K562 (cell line): ENCODE results near the gene NUP43. TPM values are rescaled to one million over a fixed set of nuclear protein-coding genes. Genes with fewer than 3 reads are reported as not detected.

ENCODE experiments used
- CHD2 ChIP-seq: IDR thresholded peaks from 2 replicates; pipeline ENCODE4 v1.6.1; 2011; ENCODE audit warnings: low read depth, low read length
- EP300 ChIP-seq: IDR thresholded peaks from 2 replicates; pipeline ENCODE4 v1.6.1; 2012; ENCODE audit warnings: low read length, improper control_type of control experiment
- FOSL1 ChIP-seq: fragments of 200-800 bp; sonication (Bioruptor generic); conservative IDR thresholded peaks from 2 replicates; pipeline ENCODE4 v1.6.1; 2016; ENCODE audit warnings: missing genetic modification characterization, missing compliant biosample characterization
- FOXA3 ChIP-seq, 2 experiments: fragments of 450-650 bp in 1 of 2; sonication (generic) in 1 of 2; formaldehyde crosslinking; IDR thresholded peaks in 1 of 2; conservative IDR thresholded peaks in 1 of 2; 2 replicates each; pipeline versions ENCODE4 v1.4.0 to v1.8.0; 2020 to 2022; ENCODE audit warnings: mild to moderate bottlenecking in 2 of 2, missing genetic modification reagents in 1 of 2
- HLTF ChIP-seq: fragments of 450-650 bp; IDR thresholded peaks from 2 replicates; pipeline ENCODE4 v1.6.1; 2016
- NR1H2 ChIP-seq: sonication (generic); formaldehyde crosslinking; IDR thresholded peaks from 2 replicates; pipeline ENCODE4 v1.4.0; 2020; ENCODE audit warnings: mild to moderate bottlenecking, missing genetic modification reagents
- POLR2B ChIP-seq: fragments of 450-650 bp; IDR thresholded peaks from 2 replicates; pipeline ENCODE4 v1.6.1; 2018; ENCODE audit warnings: low read depth; ENCODE audit not compliant: partially characterized antibody
- SAFB ChIP-seq: fragments of 200-400 bp; formaldehyde crosslinking; IDR thresholded peaks from 2 replicates; pipeline ENCODE4 v1.6.1; 2017; ENCODE audit warnings: low read depth, low read length, borderline replicate concordance
- TRIM28 ChIP-seq: fragments of 450-650 bp; IDR thresholded peaks from 2 replicates; pipeline ENCODE4 v1.6.1; 2017
- YY1 ChIP-seq, 3 experiments: IDR thresholded peaks; 2 replicates each; pipeline ENCODE4 v1.6.1; 2011; ENCODE audit warnings: low read length in 2 of 3, mild to moderate bottlenecking in 2 of 3, moderate library complexity in 2 of 3, borderline replicate concordance in 1 of 3, control low read depth in 1 of 3, low read depth in 1 of 3; ENCODE audit not compliant: insufficient read depth in 3 of 3, insufficient replicate concordance in 2 of 3, control insufficient read depth in 1 of 3, insufficient read length in 1 of 3; ENCODE audit errors: extremely low read depth in 1 of 3
- polyA plus RNA-seq, 8 experiments: library from polyadenylated mRNA; depleted of rRNA in 4 of 8; stranded (reverse) in 5 of 8; unstranded in 3 of 8; fragments of >200 nt; fragmentation: Nextera tagmentation in 2 of 8; fragmentation: Illumina TruSeq in 1 of 8; extraction: Ambion mirVana in 2 of 8; extraction: Trizol in 1 of 8; gene quantifications; 2 replicates each; pipeline versions ENCODE4 v1.2.1 to v1.2.3, GENCODE V29; 2011 to 2014; ENCODE audit warnings: inconsistent platforms in 1 of 8, missing spikeins in 1 of 8
- total RNA-seq, 7 experiments: library from RNA; depleted of rRNA in 6 of 7; stranded (reverse); fragments of >200 nt in 6 of 7; fragmentation: Illumina TruSeq in 2 of 7; extraction: Trizol in 2 of 7; gene quantifications; 2 replicates each; pipeline versions ENCODE4 v1.2.1 to v1.2.3, GENCODE V29; 2011 to 2021; ENCODE audit warnings: low replicate concordance in 1 of 7
- TF ChIP-seq, protein P1 (sequence below), 2 experiments: fragments of 450-650 bp; IDR thresholded peaks; 2 replicates each; pipeline ENCODE4 v1.6.1; 2016; ENCODE audit warnings: mild to moderate bottlenecking in 2 of 2, borderline replicate concordance in 1 of 2, low read depth in 1 of 2, moderate library complexity in 1 of 2
- TF ChIP-seq, protein P2 (sequence below): sonication (generic); formaldehyde crosslinking; IDR thresholded peaks from 2 replicates; pipeline ENCODE4 v1.8.1; 2023; ENCODE audit warnings: mild to moderate bottlenecking, missing genetic modification reagents
- TF ChIP-seq, protein P3 (sequence below): fragments of 150-350 bp; conservative IDR thresholded peaks from 2 replicates; pipeline ENCODE4 v1.6.1; 2014; ENCODE audit warnings: low read length

NUP43 gene
- total and polyA plus RNA-seq, 9 of the 15 experiments (the other 6 are each of a cell fraction or from before 2014, with no cell fraction given), result 28.9 to 136 (median 67.4) TPM

- TF ChIP-seq, protein P1, sequence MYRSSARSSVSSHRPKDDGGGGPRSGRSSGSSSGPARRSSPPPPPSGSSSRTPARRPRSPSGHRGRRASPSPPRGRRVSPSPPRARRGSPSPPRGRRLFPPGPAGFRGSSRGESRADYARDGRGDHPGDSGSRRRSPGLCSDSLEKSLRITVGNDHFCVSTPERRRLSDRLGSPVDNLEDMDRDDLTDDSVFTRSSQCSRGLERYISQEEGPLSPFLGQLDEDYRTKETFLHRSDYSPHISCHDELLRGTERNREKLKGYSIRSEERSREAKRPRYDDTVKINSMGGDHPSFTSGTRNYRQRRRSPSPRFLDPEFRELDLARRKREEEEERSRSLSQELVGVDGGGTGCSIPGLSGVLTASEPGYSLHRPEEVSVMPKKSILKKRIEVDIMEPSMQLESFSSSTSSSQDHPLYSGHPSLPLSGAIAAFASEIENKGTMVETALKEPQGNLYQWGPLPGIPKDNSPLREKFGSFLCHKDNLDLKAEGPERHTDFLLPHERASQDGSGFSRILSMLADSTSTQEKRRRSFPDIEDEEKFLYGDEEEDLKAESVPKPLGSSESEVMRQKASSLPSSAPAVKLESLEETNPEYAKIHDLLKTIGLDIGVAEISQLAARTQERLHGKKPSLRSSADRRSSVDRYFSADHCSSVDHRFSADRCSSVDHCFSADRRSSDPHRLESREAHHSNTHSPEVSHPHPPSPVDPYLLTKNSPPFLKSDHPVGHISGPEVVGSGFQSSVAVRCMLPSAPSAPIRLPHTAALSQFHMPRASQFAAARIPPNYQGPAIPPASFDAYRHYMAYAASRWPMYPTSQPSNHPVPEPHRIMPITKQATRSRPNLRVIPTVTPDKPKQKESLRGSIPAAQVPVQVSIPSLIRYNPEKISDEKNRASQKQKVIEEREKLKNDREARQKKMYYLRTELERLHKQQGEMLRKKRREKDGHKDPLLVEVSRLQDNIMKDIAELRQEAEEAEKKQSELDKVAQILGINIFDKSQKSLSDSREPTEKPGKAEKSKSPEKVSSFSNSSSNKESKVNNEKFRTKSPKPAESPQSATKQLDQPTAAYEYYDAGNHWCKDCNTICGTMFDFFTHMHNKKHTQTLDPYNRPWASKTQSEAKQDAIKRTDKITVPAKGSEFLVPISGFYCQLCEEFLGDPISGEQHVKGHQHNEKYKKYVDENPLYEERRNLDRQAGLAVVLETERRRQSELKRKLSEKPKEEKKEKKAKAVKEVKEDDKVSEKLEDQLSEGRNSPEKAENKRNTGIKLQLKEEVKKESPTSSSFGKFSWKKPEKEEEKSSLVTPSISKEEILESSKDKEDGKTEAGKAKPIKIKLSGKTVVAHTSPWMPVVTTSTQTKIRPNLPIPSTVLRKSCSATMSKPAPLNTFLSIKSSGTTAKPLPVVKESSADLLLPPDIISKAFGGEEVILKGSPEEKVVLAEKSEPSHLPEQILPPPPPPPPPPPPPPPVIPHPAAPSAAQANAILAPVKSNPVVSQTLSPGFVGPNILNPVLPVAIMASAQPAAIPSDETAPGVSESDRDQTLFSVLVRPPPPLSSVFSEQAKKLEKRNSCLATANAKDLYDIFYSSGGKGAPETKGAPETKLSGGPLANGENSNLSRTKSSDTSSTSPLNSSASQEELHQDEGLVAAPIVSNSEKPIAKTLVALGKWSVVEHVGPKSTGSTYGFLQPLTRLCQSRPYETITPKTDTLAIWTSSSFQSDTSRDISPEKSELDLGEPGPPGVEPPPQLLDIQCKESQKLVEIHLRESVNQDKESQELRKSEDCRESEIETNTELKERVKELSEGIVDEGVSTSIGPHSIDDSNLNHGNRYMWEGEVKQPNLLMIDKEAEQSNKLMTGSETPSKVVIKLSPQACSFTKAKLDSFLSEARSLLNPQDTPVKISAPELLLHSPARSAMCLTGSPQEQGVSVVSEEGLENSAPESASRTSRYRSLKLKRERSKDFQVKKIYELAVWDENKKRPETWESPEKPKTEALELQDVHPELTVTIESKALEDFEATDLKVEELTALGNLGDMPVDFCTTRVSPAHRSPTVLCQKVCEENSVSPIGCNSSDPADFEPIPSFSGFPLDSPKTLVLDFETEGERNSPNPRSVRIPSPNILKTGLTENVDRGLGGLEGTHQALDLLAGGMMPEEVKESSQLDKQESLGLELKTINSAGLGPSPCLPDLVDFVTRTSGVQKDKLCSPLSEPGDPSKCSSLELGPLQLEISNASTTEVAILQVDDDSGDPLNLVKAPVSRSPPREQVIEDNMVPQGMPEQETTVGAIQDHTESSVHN (IDR thresholded peaks at IDR 0.05; ENCODE audit: borderline replicate concordance in 1 of 2, low read depth in 1 of 2), result no peak
- TF ChIP-seq EP300, result no peak; the same call in 1 of the 2 replicates
- TF ChIP-seq FOXA3 (CRISPR knock-in tag; conservative IDR thresholded peaks at IDR 0.05 in 1 of 2, IDR thresholded peaks at IDR 0.05 in 1 of 2), result peak in 1 of 2 experiments; percentile 65; a peak in 1 of 4 replicates
- peak; percentile 43 for TF ChIP-seq NR1H2 (CRISPR knock-in tag)
- TF ChIP-seq, protein P2, sequence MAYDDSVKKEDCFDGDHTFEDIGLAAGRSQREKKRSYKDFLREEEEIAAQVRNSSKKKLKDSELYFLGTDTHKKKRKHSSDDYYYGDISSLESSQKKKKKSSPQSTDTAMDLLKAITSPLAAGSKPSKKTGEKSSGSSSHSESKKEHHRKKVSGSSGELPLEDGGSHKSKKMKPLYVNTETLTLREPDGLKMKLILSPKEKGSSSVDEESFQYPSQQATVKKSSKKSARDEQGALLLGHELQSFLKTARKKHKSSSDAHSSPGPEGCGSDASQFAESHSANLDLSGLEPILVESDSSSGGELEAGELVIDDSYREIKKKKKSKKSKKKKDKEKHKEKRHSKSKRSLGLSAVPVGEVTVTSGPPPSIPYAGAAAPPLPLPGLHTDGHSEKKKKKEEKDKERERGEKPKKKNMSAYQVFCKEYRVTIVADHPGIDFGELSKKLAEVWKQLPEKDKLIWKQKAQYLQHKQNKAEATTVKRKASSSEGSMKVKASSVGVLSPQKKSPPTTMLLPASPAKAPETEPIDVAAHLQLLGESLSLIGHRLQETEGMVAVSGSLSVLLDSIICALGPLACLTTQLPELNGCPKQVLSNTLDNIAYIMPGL (CRISPR knock-in tag), result peak; percentile 94
- TF ChIP-seq HLTF, result peak; percentile 30; the same call in 1 of the 2 replicates
- peak; percentile 94 for TF ChIP-seq POLR2B
- 0 out of 2 replicates have a peak, but pooled peaks have one; percentile 28 for TF ChIP-seq SAFB
- TF ChIP-seq, protein P3, sequence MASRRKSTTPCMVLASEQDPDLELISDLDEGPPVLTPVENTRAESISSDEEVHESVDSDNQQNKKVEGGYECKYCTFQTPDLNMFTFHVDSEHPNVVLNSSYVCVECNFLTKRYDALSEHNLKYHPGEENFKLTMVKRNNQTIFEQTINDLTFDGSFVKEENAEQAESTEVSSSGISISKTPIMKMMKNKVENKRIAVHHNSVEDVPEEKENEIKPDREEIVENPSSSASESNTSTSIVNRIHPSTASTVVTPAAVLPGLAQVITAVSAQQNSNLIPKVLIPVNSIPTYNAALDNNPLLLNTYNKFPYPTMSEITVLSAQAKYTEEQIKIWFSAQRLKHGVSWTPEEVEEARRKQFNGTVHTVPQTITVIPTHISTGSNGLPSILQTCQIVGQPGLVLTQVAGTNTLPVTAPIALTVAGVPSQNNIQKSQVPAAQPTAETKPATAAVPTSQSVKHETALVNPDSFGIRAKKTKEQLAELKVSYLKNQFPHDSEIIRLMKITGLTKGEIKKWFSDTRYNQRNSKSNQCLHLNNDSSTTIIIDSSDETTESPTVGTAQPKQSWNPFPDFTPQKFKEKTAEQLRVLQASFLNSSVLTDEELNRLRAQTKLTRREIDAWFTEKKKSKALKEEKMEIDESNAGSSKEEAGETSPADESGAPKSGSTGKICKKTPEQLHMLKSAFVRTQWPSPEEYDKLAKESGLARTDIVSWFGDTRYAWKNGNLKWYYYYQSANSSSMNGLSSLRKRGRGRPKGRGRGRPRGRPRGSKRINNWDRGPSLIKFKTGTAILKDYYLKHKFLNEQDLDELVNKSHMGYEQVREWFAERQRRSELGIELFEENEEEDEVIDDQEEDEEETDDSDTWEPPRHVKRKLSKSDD, result no peak
- peak; percentile 91 to 98 (median 97) for TF ChIP-seq YY1 (IDR thresholded peaks at IDR 0.05; ENCODE audit: borderline replicate concordance in 1 of 3, control insufficient read depth in 1 of 3, extremely low read depth in 1 of 3, insufficient read depth in 3 of 3, insufficient read length in 1 of 3, insufficient replicate concordance in 2 of 3, low read depth in 1 of 3, low read length in 2 of 3)
- peak; percentile 22; the same call in 1 of the 2 replicates for TF ChIP-seq CHD2
- peak; percentile 49; the same call in 1 of the 2 replicates for TF ChIP-seq FOSL1 (tag)
- TF ChIP-seq TRIM28, result no peak
Measured at GRCh38 chr6:149717588-149718458, 28.5 kb downstream of the NUP43 start, which contains the start of gene LATS1 (continued).
